ENCODE measurements around the gene ARL14EPL. TPM values are rescaled to one million over a fixed set of nuclear protein-coding genes. Genes with fewer than 3 reads are reported as not detected.

The ARL14EPL gene
- polyA plus RNA-seq, result 0.69 TPM

DNA sequence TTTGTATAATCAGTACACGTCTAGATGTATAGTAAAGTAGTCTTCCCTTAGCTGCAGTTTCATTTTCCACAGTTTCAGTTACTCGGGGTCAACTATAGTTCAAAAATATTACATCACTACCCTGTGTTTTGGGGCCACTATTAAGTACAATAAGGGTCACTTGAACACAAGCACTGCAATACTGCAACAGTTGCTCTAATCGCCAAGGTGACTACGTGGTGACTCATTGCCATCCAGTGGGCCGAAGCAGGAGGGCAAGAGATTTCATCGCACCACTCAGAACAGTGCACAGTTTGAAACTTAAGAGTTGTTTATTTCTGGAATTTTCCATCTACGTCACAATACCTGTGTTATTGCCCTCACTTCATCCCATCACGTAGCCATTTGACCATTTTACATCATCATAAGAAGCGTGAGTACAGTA lies at the start of gene ARL14EPL:
TSS of gene ARL14EPL (plus strand) at position 379 of the 424 bp plus-strand sequence. CDS start 18,994 bp downstream, outside the sequence.
- H3K27ac Mint-ChIP-seq, result peak within 1 kb of the TSS; percentile 9 to 88 (median 81)
- peaks cover 2% of the 10 kb centered on the region for H3K36me3 Mint-ChIP-seq
- H3K4me1 Mint-ChIP-seq, result peaks cover 32 to 43% (median 33%) of the 10 kb centered on the region in 3 donors
- H3K4me3 Mint-ChIP-seq, result peak within 1 kb of the TSS; percentile 28 to 84 (median 70)
- H3K27me3 Mint-ChIP-seq, result no peaks in the 10 kb centered on the region
- H3K9me3 Mint-ChIP-seq, result peaks cover 0 to 2% (median 0%) of the 10 kb centered on the region in 3 donors

DNA sequence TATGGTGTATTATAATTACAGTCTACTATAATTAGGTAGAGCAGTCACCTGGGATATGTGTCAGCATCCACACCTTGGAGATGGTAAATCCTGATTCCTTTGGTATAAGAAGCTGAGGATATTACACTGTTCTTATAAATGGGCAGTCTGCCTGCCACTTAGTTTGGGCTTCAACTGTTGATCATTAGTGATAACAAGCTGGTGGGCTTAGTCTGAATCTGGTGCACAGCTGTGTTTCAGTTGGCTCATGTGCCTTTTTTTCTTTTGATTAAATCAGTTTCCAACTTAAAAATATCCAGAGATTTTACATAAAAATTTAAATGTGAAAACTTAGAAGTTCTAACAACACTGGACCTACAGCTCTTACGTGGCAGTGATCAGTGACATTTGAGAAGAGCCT lies 48.8 kb upstream of the ARL14EPL start:
- Mint-ChIP-seq H3K4me1 (peaks cover 0 to 5% (median 1%) of the 10 kb centered on the region in 3 donors), H3K36me3 (no peaks in the 10 kb centered on the region), H3K27ac (no peak overlapping the region), H3K9me3 (no peaks in the 10 kb centered on the region), H3K4me3 (no peak overlapping the region), H3K27me3 (peaks cover 10% of the 10 kb centered on the region)

- H3K4me3 Mint-ChIP-seq, result no peak overlapping the region
- peaks cover 2% of the 10 kb centered on the region for H3K27me3 Mint-ChIP-seq
Measured at GRCh38 chr5:115985802-115986757, 46.2 kb upstream of the ARL14EPL start.

DNA sequence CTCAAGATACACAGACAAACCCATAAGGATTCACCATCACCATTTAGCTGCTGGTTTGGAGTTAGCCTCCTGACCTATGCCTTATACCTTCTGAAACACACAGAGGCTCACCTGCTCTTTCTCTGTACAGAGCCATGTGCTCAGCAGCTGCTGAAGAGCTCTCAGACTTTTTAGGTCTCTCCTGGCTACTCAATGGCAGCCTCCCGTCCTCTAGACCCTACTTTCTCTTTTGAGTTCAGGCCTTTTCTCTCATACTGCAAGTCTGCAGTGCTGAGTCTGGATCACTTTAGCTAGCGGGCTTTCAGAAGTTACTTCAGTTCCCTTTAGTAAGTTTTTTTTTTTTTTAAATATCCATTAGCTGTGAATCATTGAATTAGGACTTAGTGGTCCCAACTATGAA lies 44.3 kb upstream of the ARL14EPL start:
- Mint-ChIP-seq H3K4me3 (no peak overlapping the region), H3K36me3 (no peaks in the 10 kb centered on the region), H3K27me3 (no peaks in the 10 kb centered on the region), H3K9me3 (peaks cover 0 to 2% (median 0%) of the 10 kb centered on the region in 3 donors), H3K4me1 (no peaks in the 10 kb centered on the region), H3K27ac (no peak overlapping the region)

More at GRCh38 chr5:115985802-115986757, 46.2 kb upstream of the ARL14EPL start:
- Mint-ChIP-seq H3K27ac (no peak overlapping the region), H3K36me3 (no peaks in the 10 kb centered on the region), H3K4me1 (no peaks in the 10 kb centered on the region), H3K9me3 (no peaks in the 10 kb centered on the region)

DNA sequence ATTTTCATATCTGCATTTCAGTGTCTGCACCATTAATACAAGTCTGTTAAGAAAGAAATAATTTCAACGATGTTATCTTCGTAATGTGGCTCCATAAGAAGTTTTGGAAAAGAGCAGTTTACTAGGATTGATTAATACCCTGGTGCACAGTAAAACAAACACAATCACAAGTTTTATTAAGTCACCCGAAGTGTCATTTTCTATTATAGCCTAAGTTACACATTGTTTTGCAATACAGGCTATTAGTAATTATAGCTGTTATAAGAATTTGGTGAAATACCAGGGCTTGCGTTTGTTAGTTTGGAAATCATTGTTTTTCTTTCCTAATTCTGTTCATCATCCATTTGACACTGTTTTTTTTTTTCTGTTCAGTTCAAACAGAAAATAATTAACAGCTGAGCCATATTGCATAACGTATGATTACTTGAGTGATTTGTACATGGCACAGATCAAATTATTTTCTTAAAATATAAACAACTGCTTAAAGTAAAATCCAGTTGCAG lies 39.4 kb upstream of the ARL14EPL start:
- Mint-ChIP-seq H3K9me3 (peaks cover 0 to 2% (median 0%) of the 10 kb centered on the region in 3 donors), H3K4me1 (no peaks in the 10 kb centered on the region), H3K4me3 (no peak overlapping the region), H3K36me3 (peaks cover 1% of the 10 kb centered on the region), H3K27ac (no peak overlapping the region), H3K27me3 (peaks cover 8% of the 10 kb centered on the region)

DNA sequence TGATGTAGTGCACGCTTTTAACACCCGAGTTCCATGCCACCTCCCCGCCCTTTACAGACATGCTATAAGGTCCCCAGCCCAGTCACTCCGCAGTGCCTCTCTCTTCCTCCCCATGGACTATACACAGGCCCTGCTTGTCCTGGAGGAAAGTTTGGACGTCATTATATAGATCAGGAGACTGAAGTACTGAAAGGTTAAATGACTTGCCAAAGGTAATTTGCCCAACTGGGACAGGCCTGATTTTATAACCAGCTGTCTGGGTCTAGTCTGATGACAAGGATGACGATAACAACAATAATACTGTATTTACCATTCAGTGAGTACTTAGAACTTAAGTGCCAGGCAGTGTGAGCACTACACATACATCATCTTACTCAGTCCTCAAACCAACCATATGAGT lies 36.9 kb upstream of the ARL14EPL start:
- H3K4me1 Mint-ChIP-seq, result no peaks in the 10 kb centered on the region
- peaks cover 1% of the 10 kb centered on the region for H3K36me3 Mint-ChIP-seq
- peaks cover 8% of the 10 kb centered on the region for H3K27me3 Mint-ChIP-seq
- no peak overlapping the region for H3K4me3 Mint-ChIP-seq
- H3K9me3 Mint-ChIP-seq, result peaks cover 0 to 2% (median 0%) of the 10 kb centered on the region in 3 donors
- H3K27ac Mint-ChIP-seq, result no peak overlapping the region

GRCh38 chr5:116002116-116002906 lies 30.0 kb upstream of the ARL14EPL start:
- Mint-ChIP-seq H3K9me3 (no peaks in the 10 kb centered on the region), H3K36me3 (no peaks in the 10 kb centered on the region), H3K4me3 (no peak overlapping the region), H3K4me1 (no peaks in the 10 kb centered on the region), H3K27ac (no peak overlapping the region), H3K27me3 (peaks cover 3% of the 10 kb centered on the region)

DNA sequence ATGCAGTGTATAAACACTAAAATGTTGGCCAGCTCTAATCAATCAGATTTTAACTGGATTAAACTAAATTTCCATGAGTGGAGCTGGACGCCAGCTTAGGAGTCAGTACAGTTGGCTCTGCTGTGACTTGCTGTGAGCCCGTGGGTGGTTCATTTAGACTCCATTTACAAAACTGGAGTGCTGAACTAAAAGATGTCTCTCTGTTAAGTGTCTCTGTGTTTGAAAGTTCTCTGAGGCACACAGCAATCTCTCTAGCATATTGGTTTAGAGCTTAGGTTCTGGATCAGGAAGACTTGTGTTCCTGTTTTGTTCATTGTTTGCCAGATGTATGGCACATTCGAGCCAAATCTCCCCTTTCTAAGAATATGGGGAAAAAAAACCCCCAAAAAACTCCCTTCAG lies 28.0 kb upstream of the ARL14EPL start:
- Mint-ChIP-seq H3K4me1 (no peaks in the 10 kb centered on the region), H3K36me3 (no peaks in the 10 kb centered on the region), H3K27ac (no peak overlapping the region), H3K9me3 (no peaks in the 10 kb centered on the region), H3K4me3 (no peak overlapping the region), H3K27me3 (no peaks in the 10 kb centered on the region)

DNA sequence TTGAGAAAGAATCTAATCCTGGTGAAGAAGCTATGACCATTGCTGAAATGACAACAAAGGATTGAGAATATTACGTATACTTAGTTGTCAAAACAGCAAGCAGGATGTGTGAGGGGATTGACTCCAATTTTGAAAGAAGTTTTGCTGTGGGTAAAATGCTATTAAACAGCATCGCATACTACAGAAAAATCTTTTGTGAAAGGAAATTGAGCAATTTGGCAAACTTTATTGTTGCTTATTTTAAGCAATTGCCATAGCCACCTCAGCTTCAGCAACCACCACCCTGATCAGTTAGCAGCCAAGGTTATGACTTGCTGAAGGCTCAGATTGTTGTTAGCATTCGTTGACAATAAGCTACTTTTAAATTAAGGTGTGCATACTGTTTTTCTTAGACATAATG lies 22.5 kb upstream of the ARL14EPL start:
- H3K27ac Mint-ChIP-seq, result no peak overlapping the region
- no peak overlapping the region for H3K4me3 Mint-ChIP-seq
- H3K36me3 Mint-ChIP-seq, result no peaks in the 10 kb centered on the region
- H3K27me3 Mint-ChIP-seq, result peaks cover 3% of the 10 kb centered on the region
- H3K9me3 Mint-ChIP-seq, result peaks cover 0 to 2% (median 0%) of the 10 kb centered on the region in 3 donors
- no peaks in the 10 kb centered on the region for H3K4me1 Mint-ChIP-seq

DNA sequence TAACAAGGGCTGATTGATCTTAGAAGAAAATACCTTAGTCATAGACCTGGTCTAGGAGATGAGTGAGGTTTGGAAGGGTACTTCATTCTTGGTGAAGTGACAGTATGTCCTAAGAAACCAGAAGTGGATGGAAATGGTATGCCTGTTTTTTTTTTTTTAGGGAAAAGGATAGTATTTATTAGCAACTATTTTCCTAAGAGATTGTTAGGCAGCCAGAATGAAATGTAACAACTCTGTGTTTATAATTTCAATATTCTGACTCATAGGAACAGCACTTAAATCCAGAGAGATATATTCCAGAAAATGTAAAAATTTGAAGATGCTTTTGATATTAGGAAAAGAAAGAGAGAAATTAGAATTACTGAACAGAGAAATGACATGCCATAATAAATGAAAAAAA lies 21.2 kb upstream of the ARL14EPL start:
- no peak overlapping the region for H3K4me3 Mint-ChIP-seq
- H3K36me3 Mint-ChIP-seq, result no peaks in the 10 kb centered on the region
- H3K4me1 Mint-ChIP-seq, result no peaks in the 10 kb centered on the region
- H3K27me3 Mint-ChIP-seq, result peaks cover 3% of the 10 kb centered on the region
- H3K27ac Mint-ChIP-seq, result no peak overlapping the region
- H3K9me3 Mint-ChIP-seq, result peaks cover 0 to 2% (median 0%) of the 10 kb centered on the region in 3 donors

GRCh38 chr5:116013207-116013785 lies 19.0 kb upstream of the ARL14EPL start:
- Mint-ChIP-seq H3K27me3 (peaks cover 3% of the 10 kb centered on the region), H3K36me3 (no peaks in the 10 kb centered on the region), H3K27ac (no peak overlapping the region), H3K4me3 (no peak overlapping the region), H3K9me3 (peaks cover 0 to 2% (median 0%) of the 10 kb centered on the region in 3 donors), H3K4me1 (no peaks in the 10 kb centered on the region)

GRCh38 chr5:116013936-116014335 lies 18.3 kb upstream of the ARL14EPL start:
- Mint-ChIP-seq H3K36me3 (no peaks in the 10 kb centered on the region), H3K4me3 (no peak overlapping the region), H3K9me3 (peaks cover 0 to 2% (median 0%) of the 10 kb centered on the region in 3 donors), H3K4me1 (no peaks in the 10 kb centered on the region), H3K27ac (no peak overlapping the region), H3K27me3 (peaks cover 3% of the 10 kb centered on the region)

GRCh38 chr5:116023619-116024018 lies 8.7 kb upstream of the ARL14EPL start:
- no peaks in the 10 kb centered on the region for H3K4me1 Mint-ChIP-seq
- peak overlapping the region in 1 of 3 donors; percentile 51 for H3K27ac Mint-ChIP-seq
- peaks cover 0 to 2% (median 0%) of the 10 kb centered on the region in 3 donors for H3K9me3 Mint-ChIP-seq
- H3K36me3 Mint-ChIP-seq, result peaks cover 1% of the 10 kb centered on the region
- no peaks in the 10 kb centered on the region for H3K27me3 Mint-ChIP-seq
- no peak overlapping the region for H3K4me3 Mint-ChIP-seq

DNA sequence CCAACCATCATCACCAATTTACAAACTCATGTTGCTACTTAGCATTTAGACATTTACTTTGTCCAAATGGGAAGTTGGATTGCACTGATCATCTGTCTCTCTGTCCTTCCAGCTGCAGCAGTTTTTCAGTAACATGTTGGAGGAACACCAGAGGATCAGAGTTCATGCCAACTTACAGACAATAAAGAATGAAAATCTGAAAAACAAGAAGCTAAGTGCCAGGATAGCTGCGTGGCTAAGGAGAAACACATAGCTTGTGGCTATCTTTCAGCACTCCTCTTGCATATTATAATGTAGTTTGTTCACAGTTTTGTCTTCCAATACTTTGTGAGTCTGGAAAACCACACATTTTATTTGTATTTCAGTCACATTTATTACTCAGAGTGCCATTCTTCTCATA lies 6.4 kb upstream of the ARL14EPL start:
- Mint-ChIP-seq H3K4me1 (no peaks in the 10 kb centered on the region), H3K36me3 (peaks cover 1% of the 10 kb centered on the region), H3K27ac (no peak overlapping the region), H3K9me3 (peaks cover 0 to 2% (median 0%) of the 10 kb centered on the region in 3 donors), H3K27me3 (no peaks in the 10 kb centered on the region), H3K4me3 (no peak overlapping the region)
